H9 (cell line): ENCODE results near the gene SYNPO. TPM values are rescaled to one million over a fixed set of nuclear protein-coding genes. Genes with fewer than 3 reads are reported as not detected.

Experiments used
- DNase-seq: peaks from one replicate; pipeline ENCODE4 v3.0.0-alpha.2; 2017
- H2AFZ ChIP-seq: one replicate; pipeline ENCODE4 v1.6.1; 2013; ENCODE audit warnings: mild to moderate bottlenecking, low read length, control low read depth, moderate library complexity
- H2AK5ac ChIP-seq: 2 replicates; pipeline ENCODE4 v1.6.1; 2013; ENCODE audit warnings: low read length, control low read depth, mixed read lengths; ENCODE audit not compliant: insufficient read length
- H2BK120ac ChIP-seq: one replicate; pipeline ENCODE4 v1.6.1; 2013; ENCODE audit warnings: low read depth, mild to moderate bottlenecking, low read length, control low read depth, inconsistent platforms; ENCODE audit not compliant: poor library complexity, severe bottlenecking
- H2BK12ac ChIP-seq: 2 replicates; pipeline ENCODE4 v1.6.1; 2013; ENCODE audit warnings: low read length, control low read depth, mixed read lengths, low read depth; ENCODE audit not compliant: insufficient read length
- H2BK15ac ChIP-seq: 2 replicates; pipeline ENCODE4 v1.6.1; 2013; ENCODE audit warnings: low read depth, low read length, control low read depth
- H2BK20ac ChIP-seq: one replicate; pipeline ENCODE4 v1.6.1; 2013; ENCODE audit warnings: low read depth, mild to moderate bottlenecking, low read length, control low read depth, inconsistent platforms; ENCODE audit not compliant: poor library complexity, severe bottlenecking
- H2BK5ac ChIP-seq: 2 replicates; pipeline ENCODE4 v1.6.1; 2013; ENCODE audit warnings: low read length, control low read depth, mixed read lengths; ENCODE audit not compliant: insufficient read length
- H3K14ac ChIP-seq: 2 replicates; pipeline ENCODE4 v1.6.1; 2013; ENCODE audit warnings: low read length, control low read depth; ENCODE audit not compliant: insufficient read depth
- H3K18ac ChIP-seq: 2 replicates; pipeline ENCODE4 v1.6.1; 2013; ENCODE audit warnings: low read depth, mild to moderate bottlenecking, mixed read lengths, low read length, control low read depth; ENCODE audit not compliant: insufficient read length
- H3K23ac ChIP-seq: 2 replicates; pipeline ENCODE4 v1.6.1; 2013; ENCODE audit warnings: low read length, control low read depth, mixed read lengths, low read depth; ENCODE audit not compliant: insufficient read length
- H3K23me2 ChIP-seq: 2 replicates; pipeline ENCODE4 v1.6.1; 2013; ENCODE audit warnings: low read depth, mild to moderate bottlenecking, mixed read lengths, low read length, control low read depth; ENCODE audit not compliant: insufficient read length, poor library complexity, severe bottlenecking
- H3K27ac ChIP-seq: 2 replicates; pipeline ENCODE4 v1.5.1; 2013; ENCODE audit warnings: low read length, control low read depth, mixed read lengths, low read depth; ENCODE audit not compliant: insufficient read length
- H3K27me3 ChIP-seq: 2 replicates; pipeline ENCODE4 v1.6.1; 2013; ENCODE audit warnings: low read length, control low read depth, inconsistent platforms; ENCODE audit not compliant: insufficient read depth
- H3K4ac ChIP-seq: 2 replicates; pipeline ENCODE4 v1.6.1; 2013; ENCODE audit warnings: low read depth, mild to moderate bottlenecking, control low read depth, inconsistent platforms, low read length, moderate library complexity
- H3K4me1 ChIP-seq: 2 replicates; pipeline ENCODE4 v1.6.1; 2013; ENCODE audit warnings: low read length, control low read depth, inconsistent platforms; ENCODE audit not compliant: insufficient read depth
- H3K4me2 ChIP-seq: 2 replicates; pipeline ENCODE4 v1.6.1; 2013; ENCODE audit warnings: low read length, control low read depth, mixed read lengths; ENCODE audit not compliant: insufficient read length, insufficient read depth
- H3K56ac ChIP-seq: 2 replicates; pipeline ENCODE4 v1.6.1; 2013; ENCODE audit warnings: low read depth, mild to moderate bottlenecking, mixed read lengths, low read length, control low read depth; ENCODE audit not compliant: insufficient read length
- H3K79me1 ChIP-seq: 2 replicates; pipeline ENCODE4 v1.6.1; 2013; ENCODE audit warnings: low read depth, mild to moderate bottlenecking, moderate library complexity, low read length, control low read depth, inconsistent platforms; ENCODE audit not compliant: insufficient read depth, poor library complexity, severe bottlenecking
- H3K79me2 ChIP-seq: 2 replicates; pipeline ENCODE4 v1.6.1; 2013; ENCODE audit warnings: low read length, control low read depth, inconsistent platforms; ENCODE audit not compliant: insufficient read depth
- H3K9ac ChIP-seq: 2 replicates; pipeline ENCODE4 v1.6.1; 2013; ENCODE audit warnings: low read length, control low read depth, mixed read lengths; ENCODE audit not compliant: insufficient read length; ENCODE audit errors: extremely low read depth
- H3K9me3 ChIP-seq: one replicate; pipeline ENCODE4 v1.6.1; 2013; ENCODE audit warnings: low read depth, low read length, inconsistent platforms; ENCODE audit not compliant: control insufficient read depth
- H3T11ph ChIP-seq: one replicate; pipeline ENCODE4 v1.6.1; 2013; ENCODE audit warnings: mild to moderate bottlenecking, low read length, control low read depth, inconsistent platforms
- H4K20me1 ChIP-seq: one replicate; pipeline ENCODE4 v1.6.1; 2013; ENCODE audit not compliant: control insufficient read depth, insufficient read length, insufficient read depth
- H4K5ac ChIP-seq: 2 replicates; pipeline ENCODE4 v1.6.1; 2013; ENCODE audit warnings: low read depth, mild to moderate bottlenecking, mixed read lengths, low read length, control low read depth; ENCODE audit not compliant: insufficient read length
- H4K8ac ChIP-seq: replicated peaks from 2 replicates; pipeline ENCODE4 v1.6.1; 2013; ENCODE audit warnings: low read length, control low read depth, mixed read lengths, low read depth; ENCODE audit not compliant: insufficient read length
- H4K91ac ChIP-seq: 2 replicates; pipeline ENCODE4 v1.6.1; 2013; ENCODE audit warnings: low read depth, mild to moderate bottlenecking, moderate library complexity, mixed read lengths, low read length, control low read depth; ENCODE audit not compliant: insufficient read length
- H3K27ac Mint-ChIP-seq, 3 experiments: 2 replicates in 2 of 3; 3 replicates in 1 of 3; pipeline ENCODE4 v1.8.0; 2020 to 2021; ENCODE audit warnings: mixed read lengths in 3 of 3, mild to moderate bottlenecking in 1 of 3, moderate library complexity in 1 of 3
- H3K27me3 Mint-ChIP-seq: 2 replicates; pipeline ENCODE4 v1.8.0; 2021; ENCODE audit warnings: low read depth, mild to moderate bottlenecking, moderate library complexity, mixed read lengths
- H3K36me3 Mint-ChIP-seq, 3 experiments: 2 replicates in 2 of 3; 3 replicates in 1 of 3; pipeline ENCODE4 v1.8.0; 2020 to 2021; ENCODE audit warnings: low read depth in 3 of 3, mixed read lengths in 3 of 3; ENCODE audit not compliant: insufficient read depth in 1 of 3
- H3K4me1 Mint-ChIP-seq, 2 experiments: 2 replicates each; pipeline ENCODE4 v1.8.0; 2020; ENCODE audit warnings: mixed read lengths in 2 of 2
- H3K4me3 Mint-ChIP-seq, 2 experiments: 2 replicates in 1 of 2; 3 replicates in 1 of 2; pipeline ENCODE4 v1.8.0; 2020 to 2021; ENCODE audit warnings: mild to moderate bottlenecking in 2 of 2, mixed read lengths in 2 of 2, moderate library complexity in 1 of 2
- H3K9me3 Mint-ChIP-seq, 2 experiments: 2 replicates in 1 of 2; 3 replicates in 1 of 2; pipeline ENCODE4 v1.8.0; 2020; ENCODE audit warnings: mild to moderate bottlenecking in 2 of 2, mixed read lengths in 2 of 2, moderate library complexity in 1 of 2
- CTCF ChIP-seq: fragments of 200-600 bp; sonication (generic); conservative IDR thresholded peaks from 3 replicates; pipeline ENCODE4 v1.8.0; 2021; ENCODE audit warnings: antibody characterized with exemption, mild to moderate bottlenecking
- WGBS: extraction: QIAGEN DNeasy Blood & Tissue Kit; methylation state at CpG from one replicate; pipeline ENCODE4 v1.1.7; 2013; ENCODE audit warnings: missing lambda C conversion rate, low lambda C conversion rate, mixed read lengths; ENCODE audit not compliant: insufficient read length; ENCODE audit errors: extremely low coverage; 5-methylcytosine and 5-hydroxymethylcytosine counted together
- total RNA-seq: library from RNA; stranded (reverse); gene quantifications from 2 replicates; pipeline ENCODE4 v1.2.1, GENCODE V29; 2021

The SYNPO gene
- total RNA-seq, 1 experiment from 2014 or later = 1.7 TPM

DNA sequence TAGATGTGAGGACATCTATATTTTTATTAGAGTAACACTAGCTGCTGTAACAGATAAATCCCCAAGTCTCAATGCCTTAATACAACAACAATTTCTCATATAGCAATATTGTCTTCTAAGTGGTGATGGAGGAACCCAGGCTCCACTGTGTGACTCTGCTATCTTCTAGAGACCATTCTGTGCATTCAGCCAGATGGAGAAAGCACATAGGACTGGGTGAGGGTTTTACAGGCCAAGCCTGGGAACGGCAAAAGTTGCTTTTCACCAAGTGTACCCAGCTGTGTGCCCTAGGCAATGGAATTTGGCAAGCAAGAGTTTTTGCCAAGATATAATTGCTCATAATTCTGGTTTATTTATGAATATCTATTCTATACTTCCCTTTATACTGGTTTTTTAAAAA is 48.7 kb downstream of the SYNPO start:
- Mint-ChIP-seq H3K4me3 (no peak overlapping the region), H3K27ac (no peak overlapping the region)

More for the DNA sequence above, 48.7 kb downstream of the SYNPO start:
- H3K79me2 ChIP-seq = no peaks in the 10 kb centered on the region
- no peaks in the 10 kb centered on the region for H3K4me1 ChIP-seq
- H3K27ac ChIP-seq = no peak overlapping the region
- H4K20me1 ChIP-seq = no peaks in the 10 kb centered on the region
- no peak overlapping the region for H4K8ac ChIP-seq
- no peak overlapping the region for H3K9ac ChIP-seq
- no peak for DNase-seq
- no peak overlapping the region for H3K4ac ChIP-seq
- no peak overlapping the region for H3K14ac ChIP-seq
- no peak overlapping the region for H3K4me2 ChIP-seq
- no peak overlapping the region for H2AFZ ChIP-seq
- no peak overlapping the region for H4K5ac ChIP-seq
- no peaks in the 10 kb centered on the region for H3K9me3 Mint-ChIP-seq
- H3K23ac ChIP-seq = no peak overlapping the region
- H2BK120ac ChIP-seq = no peak overlapping the region
- no peak overlapping the region for H4K91ac ChIP-seq
- H3K18ac ChIP-seq = no peak overlapping the region
- no peaks in the 10 kb centered on the region for H3K27me3 ChIP-seq
- no peaks in the 10 kb centered on the region for H3K27me3 Mint-ChIP-seq
- no peak overlapping the region for H2BK12ac ChIP-seq
- H3K4me1 Mint-ChIP-seq = peaks cover 6 to 11% of the 10 kb centered on the region in 2 experiments
- H2BK20ac ChIP-seq = no peak overlapping the region
- no peaks in the 10 kb centered on the region for H3K23me2 ChIP-seq
- H3K9me3 ChIP-seq = no peaks in the 10 kb centered on the region
- no peak overlapping the region for H3K56ac ChIP-seq
- H3T11ph ChIP-seq = no peak overlapping the region
- TF ChIP-seq CTCF = no peak
- no peaks in the 10 kb centered on the region for H3K79me1 ChIP-seq
- no peak overlapping the region for H2AK5ac ChIP-seq
- H3K36me3 Mint-ChIP-seq = peaks cover 21 to 40% (median 34%) of the 10 kb centered on the region in 3 experiments; a peak in 6 of 7 replicates
- no peak overlapping the region for H2BK15ac ChIP-seq
- WGBS = no CpG with 5 or more reads among the region's 1 CpG
- H2BK5ac ChIP-seq = no peak overlapping the region
